SK-N-SH treated with all-trans-retinoic acid at 6 μM for 48 hours (cell line): ENCODE measurements around the gene ACE.
A peak's percentile ranks its signal among the peaks of the same experiment; 100 is the strongest.

Experiments
- ATAC-seq: fragments of 200-7000 bp; cut with Tn5 transposase; 3 replicates; pipeline ENCODE4 v1.9.1; 2020; ENCODE audit warnings: mild to moderate bottlenecking, moderate library complexity
- ARNTL ChIP-seq: fragments of 450-650 bp; formaldehyde crosslinking; IDR thresholded peaks from 2 replicates; pipeline ENCODE4 v1.5.0; 2020; ENCODE audit warnings: low read depth, mild to moderate bottlenecking, moderate library complexity, borderline replicate concordance
- CREB5 ChIP-seq: fragments of 250-450 bp; sonication (Bioruptor Pico); IDR thresholded peaks from 2 replicates; pipeline ENCODE4 v1.5.1; 2020; ENCODE audit warnings: low read depth, mild to moderate bottlenecking, moderate library complexity
- CSDC2 ChIP-seq: fragments of 250-450 bp; sonication (Bioruptor Pico); IDR thresholded peaks from 2 replicates; pipeline ENCODE4 v1.5.0; 2020; ENCODE audit warnings: mild to moderate bottlenecking, moderate library complexity
- CSRNP3 ChIP-seq: fragments of 250-450 bp; sonication (Bioruptor Pico); IDR thresholded peaks from 2 replicates; pipeline ENCODE4 v1.5.1; 2021; ENCODE audit warnings: mild to moderate bottlenecking, moderate library complexity
- ESRRG ChIP-seq: fragments of 250-450 bp; sonication (Bioruptor Pico); IDR thresholded peaks from 2 replicates; pipeline ENCODE4 v1.6.1; 2021; ENCODE audit warnings: mild to moderate bottlenecking
- GLIS3 ChIP-seq: fragments of 250-450 bp; sonication (Bioruptor Pico); IDR thresholded peaks from 2 replicates; pipeline ENCODE4 v1.5.0; 2020; ENCODE audit warnings: mild to moderate bottlenecking, moderate library complexity
- ISL1 ChIP-seq: fragments of 250-450 bp; sonication (Bioruptor Pico); IDR thresholded peaks from 2 replicates; pipeline ENCODE4 v2.1.2; 2022; ENCODE audit warnings: mild to moderate bottlenecking, moderate library complexity
- OSR1 ChIP-seq: fragments of 250-450 bp; sonication (Bioruptor Pico); IDR thresholded peaks from 2 replicates; pipeline ENCODE4 v1.8.0; 2022; ENCODE audit warnings: moderate library complexity, mild to moderate bottlenecking, inconsistent platforms
- PATZ1 ChIP-seq: fragments of 250-450 bp; sonication (Bioruptor Pico); IDR thresholded peaks from 2 replicates; pipeline ENCODE4 v1.8.0; 2020; ENCODE audit warnings: mild to moderate bottlenecking, moderate library complexity, borderline replicate concordance
- PPARA ChIP-seq: fragments of 250-450 bp; sonication (Bioruptor Pico); IDR thresholded peaks from 2 replicates; pipeline ENCODE4 v1.5.0; 2020; ENCODE audit warnings: mild to moderate bottlenecking, borderline replicate concordance
- RARB ChIP-seq: fragments of 250-450 bp; sonication (Bioruptor Pico); IDR thresholded peaks from 2 replicates; pipeline ENCODE4 v1.8.0; 2021; ENCODE audit warnings: mild to moderate bottlenecking, moderate library complexity
- SNAI2 ChIP-seq: fragments of 250-450 bp; sonication (Bioruptor Pico); IDR thresholded peaks from 2 replicates; pipeline ENCODE4 v1.5.0; 2020; ENCODE audit warnings: mild to moderate bottlenecking, moderate library complexity
- TCF4 ChIP-seq: fragments of 250-450 bp; sonication (Bioruptor Pico); IDR thresholded peaks from 2 replicates; pipeline ENCODE4 v1.8.0; 2021; ENCODE audit warnings: mild to moderate bottlenecking, moderate library complexity, borderline replicate concordance
- TOX ChIP-seq: fragments of 250-450 bp; sonication (Bioruptor Pico); IDR thresholded peaks from 2 replicates; pipeline ENCODE4 v1.8.0; 2021; ENCODE audit warnings: mild to moderate bottlenecking, moderate library complexity, borderline replicate concordance
- TSHZ2 ChIP-seq: fragments of 250-450 bp; sonication (Bioruptor Pico); IDR thresholded peaks from 2 replicates; pipeline ENCODE4 v1.5.0; 2020; ENCODE audit warnings: mild to moderate bottlenecking, moderate library complexity
- ZC3H10 ChIP-seq: fragments of 250-450 bp; sonication (Bioruptor Pico); IDR thresholded peaks from 2 replicates; pipeline ENCODE4 v1.5.1; 2021; ENCODE audit warnings: mild to moderate bottlenecking, moderate library complexity
- ZFP3 ChIP-seq: fragments of 250-450 bp; sonication (Bioruptor Pico); IDR thresholded peaks from 2 replicates; pipeline ENCODE4 v1.5.0; 2020; ENCODE audit warnings: mild to moderate bottlenecking, moderate library complexity
- ZFP30 ChIP-seq: fragments of 450-650 bp; formaldehyde crosslinking; IDR thresholded peaks from 2 replicates; pipeline ENCODE4 v1.5.0; 2022; ENCODE audit warnings: mild to moderate bottlenecking, moderate library complexity
- ZNF565 ChIP-seq: fragments of 450-650 bp; formaldehyde crosslinking; conservative IDR thresholded peaks from 2 replicates; pipeline ENCODE4 v1.5.0; 2020; ENCODE audit warnings: low read depth, mild to moderate bottlenecking, moderate library complexity
- ZNF70 ChIP-seq: fragments of 450-650 bp; formaldehyde crosslinking; IDR thresholded peaks from 2 replicates; pipeline ENCODE4 v1.5.0; 2020; ENCODE audit warnings: mild to moderate bottlenecking, moderate library complexity
- ZNF8 ChIP-seq: fragments of 450-650 bp; formaldehyde crosslinking; IDR thresholded peaks from 2 replicates; pipeline ENCODE4 v1.5.0; 2020; ENCODE audit warnings: mild to moderate bottlenecking, moderate library complexity

Gene ACE

DNA sequence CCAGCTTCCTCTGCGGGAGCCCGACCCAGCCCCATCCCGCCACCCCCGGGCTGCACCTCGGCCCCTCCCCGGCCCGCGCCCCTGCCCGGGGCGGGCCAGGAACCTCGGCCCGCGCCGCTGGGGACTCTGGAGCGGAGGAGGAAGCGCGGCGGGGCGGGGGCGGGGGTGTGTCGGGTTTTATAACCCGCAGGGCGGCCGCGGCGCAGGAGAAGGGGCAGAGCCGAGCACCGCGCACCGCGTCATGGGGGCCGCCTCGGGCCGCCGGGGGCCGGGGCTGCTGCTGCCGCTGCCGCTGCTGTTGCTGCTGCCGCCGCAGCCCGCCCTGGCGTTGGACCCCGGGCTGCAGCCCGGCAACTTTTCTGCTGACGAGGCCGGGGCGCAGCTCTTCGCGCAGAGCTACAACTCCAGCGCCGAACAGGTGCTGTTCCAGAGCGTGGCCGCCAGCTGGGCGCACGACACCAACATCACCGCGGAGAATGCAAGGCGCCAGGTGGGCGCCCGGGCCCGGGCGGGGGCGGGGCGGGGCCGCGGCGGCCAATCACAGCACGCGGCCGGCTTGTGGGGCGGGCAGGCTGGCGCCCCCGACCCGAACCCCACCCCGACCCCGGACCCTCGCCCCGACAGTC lies at the start of gene ACE:
TSS of gene ACE (plus strand) at position 208 of the 626 bp plus-strand sequence. CDS start at position 242, 34 bp downstream.
- TF ChIP-seq ISL1, result no peak
- TF ChIP-seq CSRNP3 (CRISPR knock-in tag), result no peak
- no peak for TF ChIP-seq CSDC2 (CRISPR knock-in tag)
- no peak for TF ChIP-seq TOX (CRISPR knock-in tag)
- TF ChIP-seq PPARA (CRISPR knock-in tag), result no peak
- no peak for TF ChIP-seq ZNF565
- no peak for TF ChIP-seq PATZ1 (CRISPR knock-in tag)
- TF ChIP-seq ZFP3 (CRISPR knock-in tag), result no peak
- TF ChIP-seq ARNTL (CRISPR knock-in tag), result no peak
- TF ChIP-seq ZFP30 (CRISPR knock-in tag), result no peak
- TF ChIP-seq RARB (CRISPR knock-in tag), result no peak
- no peak for TF ChIP-seq SNAI2 (CRISPR knock-in tag)
- no peak for TF ChIP-seq TCF4 (CRISPR knock-in tag)
- no peak for TF ChIP-seq CREB5
- TF ChIP-seq GLIS3, result no peak
- no peak for TF ChIP-seq ZC3H10
- no peak for TF ChIP-seq ESRRG (CRISPR knock-in tag)
- no peak for TF ChIP-seq TSHZ2 (CRISPR knock-in tag)
- no peak for TF ChIP-seq ZNF70
- TF ChIP-seq ZNF8 (CRISPR knock-in tag), result no peak
- TF ChIP-seq, all 23 proteins: peak for 0
- ATAC-seq, result peak; percentile 14

GRCh38 chr17:63429766-63430165 lies 47.1 kb upstream of the ACE start:
- no peak for ATAC-seq
- no peak for TF ChIP-seq TCF4 (CRISPR knock-in tag)
- no peak for TF ChIP-seq ZFP30 (CRISPR knock-in tag)
- TF ChIP-seq ZNF565, result no peak
- no peak for TF ChIP-seq OSR1 (CRISPR knock-in tag)
- TF ChIP-seq ZC3H10, result no peak
- TF ChIP-seq ZNF8 (CRISPR knock-in tag), result no peak
- no peak for TF ChIP-seq ZNF70

GRCh38 chr17:63430223-63430622 lies 46.6 kb upstream of the ACE start:
- ATAC-seq, result no peak
- TF ChIP-seq ZNF565, result no peak
- no peak for TF ChIP-seq ZFP3 (CRISPR knock-in tag)
- TF ChIP-seq PPARA (CRISPR knock-in tag), result no peak
- no peak for TF ChIP-seq SNAI2 (CRISPR knock-in tag)
- TF ChIP-seq OSR1 (CRISPR knock-in tag), result no peak
- TF ChIP-seq CREB5, result no peak
- no peak for TF ChIP-seq ARNTL (CRISPR knock-in tag)
- TF ChIP-seq ZNF8 (CRISPR knock-in tag), result no peak
- TF ChIP-seq TCF4 (CRISPR knock-in tag), result no peak
- TF ChIP-seq TSHZ2 (CRISPR knock-in tag), result no peak
- TF ChIP-seq RARB (CRISPR knock-in tag), result no peak
- no peak for TF ChIP-seq PATZ1 (CRISPR knock-in tag)
- TF ChIP-seq ESRRG (CRISPR knock-in tag), result no peak
- TF ChIP-seq GLIS3, result no peak
